ENCODE results near the gene GSG1L.

GSG1L gene

DNA sequence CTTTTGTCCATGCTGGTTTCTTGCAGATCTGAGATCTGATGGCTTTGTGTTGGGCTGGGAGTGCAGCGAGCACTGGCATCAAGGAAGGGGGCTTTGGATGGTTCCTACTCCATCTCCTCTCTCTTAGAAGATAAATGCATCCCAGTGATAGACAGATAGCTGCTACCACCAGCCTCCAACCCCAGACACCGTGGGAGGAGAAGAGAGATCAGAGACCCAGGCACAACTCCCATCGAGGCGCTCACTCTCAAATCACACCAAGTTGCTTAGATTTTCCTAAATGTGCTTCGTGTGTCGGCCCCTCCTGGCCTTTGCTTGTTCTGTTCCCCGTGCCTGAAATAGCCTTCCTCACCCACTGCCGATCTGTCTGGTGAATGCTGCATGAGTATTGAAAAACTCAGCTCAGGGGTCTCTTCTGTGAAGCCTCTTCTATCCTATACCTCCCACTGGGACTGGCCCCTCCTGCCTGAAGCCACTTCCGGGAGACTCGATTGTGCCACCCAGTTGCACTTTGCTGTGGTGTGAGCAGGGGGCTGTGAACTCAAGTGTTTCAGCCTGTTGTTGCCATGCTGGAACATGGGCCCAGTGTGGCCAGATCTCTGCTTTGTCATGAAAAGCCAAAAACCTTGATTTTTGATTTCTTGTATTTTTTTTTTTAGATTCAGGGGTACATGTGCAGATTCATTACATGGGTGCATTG, 242.7 kb downstream of the GSG1L start:
- Histone ChIP-seq H4K91ac (ENCODE audit: low read length) (no peak overlapping the region), H3K18ac (ENCODE audit: low read depth in 1 of 2, low read length in 2 of 2) (no peak overlapping the region), H3K27ac (ENCODE audit: low read length, poor library complexity, severe bottlenecking) (no peak overlapping the region), H3K79me1 (replicated peaks; ENCODE audit: low read length, poor library complexity, severe bottlenecking) (no peaks in the 10 kb centered on the region), H3K27me3 (ENCODE audit: control insufficient read depth in 1 of 2, insufficient read depth in 1 of 2, low read length in 2 of 2) (peaks cover 48 to 87% of the 10 kb centered on the region in 2 experiments), H3K9ac (ENCODE audit: low read length) (no peak overlapping the region), H2BK5ac (ENCODE audit: low read depth, low read length, poor library complexity, severe bottlenecking) (no peak overlapping the region), H3K36me3 (ENCODE audit: control insufficient read depth in 1 of 2, insufficient read depth in 2 of 2, low read depth in 1 of 2, low read length in 2 of 2) (no peaks in the 10 kb centered on the region), H2AFZ (ENCODE audit: low read depth, low read length) (no peak overlapping the region), H3K4me3 (ENCODE audit: insufficient read depth in 1 of 2, low read depth in 1 of 2, low read length in 2 of 2) (no peak overlapping the region), H3K23ac (ENCODE audit: low read length in 2 of 2) (no peak overlapping the region), H3K4ac (ENCODE audit: low read depth in 1 of 2, low read length in 2 of 2) (no peak overlapping the region), H2BK12ac (ENCODE audit: low read length in 2 of 2) (no peak overlapping the region), H3K14ac (ENCODE audit: low read length in 2 of 2) (no peak overlapping the region), H4K8ac (ENCODE audit: low read length) (no peak overlapping the region), H2BK120ac (ENCODE audit: low read depth, low read length) (no peak overlapping the region), H3K9me3 (ENCODE audit: control insufficient read depth, low read length) (no peaks in the 10 kb centered on the region), H3K4me1 (ENCODE audit: control insufficient read depth, insufficient read depth, low read depth, low read length) (no peaks in the 10 kb centered on the region), H2BK15ac (ENCODE audit: low read depth, poor library complexity, severe bottlenecking) (no peak overlapping the region), H3K4me2 (ENCODE audit: low read length, poor library complexity, severe bottlenecking) (no peak overlapping the region), H2AK5ac (ENCODE audit: low read length, severe bottlenecking) (no peak overlapping the region)
- WGBS: 73% methylated on average over 8 of the region's 10 CpGs
- DNase-seq: no peak

DNA sequence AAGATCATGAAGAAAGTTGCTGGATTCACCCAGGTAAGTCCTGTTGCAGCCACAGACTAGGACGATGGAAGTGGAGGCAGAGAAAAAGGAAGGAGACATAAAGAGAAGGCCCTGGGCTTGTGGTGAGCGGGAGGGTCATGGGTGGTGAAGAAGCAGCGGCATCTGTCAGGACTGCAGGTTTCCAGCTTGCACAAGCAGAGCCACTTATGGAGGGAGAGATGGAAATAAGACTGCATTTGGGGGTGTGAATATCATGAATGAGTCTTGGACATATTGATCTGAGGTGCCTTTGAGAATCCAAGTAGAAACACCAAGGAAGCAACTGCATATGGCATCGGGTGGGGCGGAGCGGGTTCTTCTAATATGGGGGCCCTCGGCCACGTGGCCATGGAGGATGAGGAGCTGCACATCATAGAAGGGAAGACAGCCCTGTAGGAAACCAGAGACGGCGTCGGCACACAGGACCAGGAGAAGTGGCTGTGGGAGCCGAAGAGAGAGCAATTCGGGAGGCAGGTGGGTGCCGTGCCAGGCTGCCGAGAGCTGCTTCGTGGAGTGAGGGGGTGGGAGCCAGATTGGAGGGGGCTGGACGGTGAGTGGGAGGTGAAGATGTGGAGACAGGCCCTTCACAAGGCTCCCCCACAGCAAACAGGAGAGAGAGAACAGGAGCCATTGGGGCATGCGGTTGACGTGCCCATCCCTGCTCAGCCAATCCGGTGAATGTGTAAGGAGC, 243.5 kb downstream of the GSG1L start:
- no peak overlapping the region for H2AFZ ChIP-seq (ENCODE audit: low read depth, low read length)
- H2BK5ac ChIP-seq (ENCODE audit: low read depth, low read length, poor library complexity, severe bottlenecking): no peak overlapping the region
- H3K9ac ChIP-seq (ENCODE audit: low read length): no peak overlapping the region
- H2BK12ac ChIP-seq (ENCODE audit: low read length in 2 of 2): no peak overlapping the region
- H3K9me3 ChIP-seq (ENCODE audit: control insufficient read depth, low read length): no peaks in the 10 kb centered on the region
- WGBS: 84% methylated on average over 20 of the region's 20 CpGs
- H3K4me1 ChIP-seq (ENCODE audit: control insufficient read depth, insufficient read depth, low read depth, low read length): no peaks in the 10 kb centered on the region
- no peak for DNase-seq
- H3K79me1 ChIP-seq (replicated peaks; ENCODE audit: low read length, poor library complexity, severe bottlenecking): no peaks in the 10 kb centered on the region
- H2BK15ac ChIP-seq (ENCODE audit: low read depth, poor library complexity, severe bottlenecking): no peak overlapping the region
- no peak overlapping the region for H2AK5ac ChIP-seq (ENCODE audit: low read length, severe bottlenecking)
- H3K23ac ChIP-seq (ENCODE audit: low read length in 2 of 2): no peak overlapping the region
- no peak overlapping the region for H4K8ac ChIP-seq (ENCODE audit: low read length)
- H3K36me3 ChIP-seq (ENCODE audit: control insufficient read depth in 1 of 2, insufficient read depth in 2 of 2, low read depth in 1 of 2, low read length in 2 of 2): no peaks in the 10 kb centered on the region
- no peak overlapping the region for H3K4me2 ChIP-seq (ENCODE audit: low read length, poor library complexity, severe bottlenecking)
- H3K14ac ChIP-seq (ENCODE audit: low read length in 2 of 2): no peak overlapping the region
- no peak overlapping the region for H3K18ac ChIP-seq (ENCODE audit: low read depth in 1 of 2, low read length in 2 of 2)
- no peak overlapping the region for H3K27ac ChIP-seq (ENCODE audit: low read length, poor library complexity, severe bottlenecking)
- no peak overlapping the region for H4K91ac ChIP-seq (ENCODE audit: low read length)
- no peak overlapping the region for H3K4me3 ChIP-seq (ENCODE audit: insufficient read depth in 1 of 2, low read depth in 1 of 2, low read length in 2 of 2)
- no peak overlapping the region for H2BK120ac ChIP-seq (ENCODE audit: low read depth, low read length)
- no peak overlapping the region for H3K4ac ChIP-seq (ENCODE audit: low read depth in 1 of 2, low read length in 2 of 2)
- peaks cover 48 to 87% of the 10 kb centered on the region in 2 experiments for H3K27me3 ChIP-seq (ENCODE audit: control insufficient read depth in 1 of 2, insufficient read depth in 1 of 2, low read length in 2 of 2)

DNA sequence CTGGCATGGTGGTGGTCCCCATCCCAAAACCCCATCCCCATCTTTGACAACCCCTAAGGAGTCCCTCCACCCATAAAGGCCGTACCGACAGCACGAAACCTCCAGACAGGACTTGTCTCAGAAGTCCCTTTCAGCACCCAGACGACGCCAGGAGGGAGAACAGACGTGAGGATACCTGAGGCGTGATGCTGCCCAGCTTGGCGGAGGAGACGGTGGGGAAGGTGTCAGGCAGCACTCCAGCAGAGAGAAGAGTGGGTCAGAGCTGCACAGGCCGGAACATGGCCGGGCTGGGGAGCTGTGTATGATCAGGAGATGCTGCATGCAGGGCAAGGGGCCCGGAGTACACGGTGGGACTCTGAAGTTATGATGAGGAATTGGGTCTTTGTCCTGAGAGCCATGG, 244.2 kb downstream of the GSG1L start:
- H2BK12ac ChIP-seq (ENCODE audit: low read length in 2 of 2): no peak overlapping the region
- no peak overlapping the region for H3K4me2 ChIP-seq (ENCODE audit: low read length, poor library complexity, severe bottlenecking)
- H3K4me1 ChIP-seq (ENCODE audit: control insufficient read depth, insufficient read depth, low read depth, low read length): no peaks in the 10 kb centered on the region
- H2AK5ac ChIP-seq (ENCODE audit: low read length, severe bottlenecking): no peak overlapping the region
- H2AFZ ChIP-seq (ENCODE audit: low read depth, low read length): no peak overlapping the region
- H2BK15ac ChIP-seq (ENCODE audit: low read depth, poor library complexity, severe bottlenecking): no peak overlapping the region
- no peak overlapping the region for H3K27ac ChIP-seq (ENCODE audit: low read length, poor library complexity, severe bottlenecking)
- peak overlapping the region in 1 of 2 experiments; percentile 5 for H3K23ac ChIP-seq (ENCODE audit: low read length in 2 of 2)
- H3K79me1 ChIP-seq (replicated peaks; ENCODE audit: low read length, poor library complexity, severe bottlenecking): no peaks in the 10 kb centered on the region
- peaks cover 48 to 86% of the 10 kb centered on the region in 2 experiments for H3K27me3 ChIP-seq (ENCODE audit: control insufficient read depth in 1 of 2, insufficient read depth in 1 of 2, low read length in 2 of 2)
- no peaks in the 10 kb centered on the region for H3K36me3 ChIP-seq (ENCODE audit: control insufficient read depth in 1 of 2, insufficient read depth in 2 of 2, low read depth in 1 of 2, low read length in 2 of 2)
- no peak overlapping the region for H4K8ac ChIP-seq (ENCODE audit: low read length)
- no peak overlapping the region for H2BK5ac ChIP-seq (ENCODE audit: low read depth, low read length, poor library complexity, severe bottlenecking)
- no peak overlapping the region for H3K9ac ChIP-seq (ENCODE audit: low read length)
- H3K4ac ChIP-seq (ENCODE audit: low read depth in 1 of 2, low read length in 2 of 2): no peak overlapping the region
- H3K4me3 ChIP-seq (ENCODE audit: insufficient read depth in 1 of 2, low read depth in 1 of 2, low read length in 2 of 2): no peak overlapping the region
- no peak overlapping the region for H4K91ac ChIP-seq (ENCODE audit: low read length)
- WGBS: 82% methylated on average over 13 of the region's 13 CpGs
- no peak for DNase-seq
- no peaks in the 10 kb centered on the region for H3K9me3 ChIP-seq (ENCODE audit: control insufficient read depth, low read length)
- H3K18ac ChIP-seq (ENCODE audit: low read depth in 1 of 2, low read length in 2 of 2): no peak overlapping the region
- H3K14ac ChIP-seq (ENCODE audit: low read length in 2 of 2): no peak overlapping the region
- H2BK120ac ChIP-seq (ENCODE audit: low read depth, low read length): no peak overlapping the region

DNA sequence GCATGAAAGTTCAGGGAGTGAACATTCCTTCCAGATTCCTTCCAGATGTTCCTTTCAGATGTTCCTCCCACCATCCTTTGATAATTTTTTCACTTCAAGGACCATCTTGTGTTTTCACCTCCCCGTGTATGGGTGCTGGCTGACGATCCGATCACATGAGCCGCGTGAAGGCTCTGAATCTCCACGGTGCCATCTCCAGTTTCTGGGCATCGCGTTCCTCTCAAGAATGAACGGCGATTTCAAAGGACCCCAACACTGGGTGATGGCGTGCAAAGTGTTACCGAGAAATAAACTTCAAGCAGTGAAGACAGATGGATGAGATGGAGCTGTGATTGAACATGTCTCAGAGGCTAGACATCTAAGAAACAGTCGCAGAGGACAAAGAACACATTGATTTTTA, 245.3 kb downstream of the GSG1L start:
- Histone ChIP-seq H3K4me3 (ENCODE audit: insufficient read depth in 1 of 2, low read depth in 1 of 2, low read length in 2 of 2) (no peak overlapping the region), H3K27me3 (ENCODE audit: control insufficient read depth in 1 of 2, insufficient read depth in 1 of 2, low read length in 2 of 2) (peaks cover 37 to 80% of the 10 kb centered on the region in 2 experiments), H4K8ac (ENCODE audit: low read length) (no peak overlapping the region), H2BK120ac (ENCODE audit: low read depth, low read length) (no peak overlapping the region), H3K4me2 (ENCODE audit: low read length, poor library complexity, severe bottlenecking) (no peak overlapping the region), H3K18ac (ENCODE audit: low read depth in 1 of 2, low read length in 2 of 2) (no peak overlapping the region), H3K27ac (ENCODE audit: low read length, poor library complexity, severe bottlenecking) (no peak overlapping the region), H2AFZ (ENCODE audit: low read depth, low read length) (no peak overlapping the region), H3K79me1 (replicated peaks; ENCODE audit: low read length, poor library complexity, severe bottlenecking) (no peaks in the 10 kb centered on the region), H2BK12ac (ENCODE audit: low read length in 2 of 2) (no peak overlapping the region), H3K14ac (ENCODE audit: low read length in 2 of 2) (no peak overlapping the region), H3K36me3 (ENCODE audit: control insufficient read depth in 1 of 2, insufficient read depth in 2 of 2, low read depth in 1 of 2, low read length in 2 of 2) (no peaks in the 10 kb centered on the region), H2AK5ac (ENCODE audit: low read length, severe bottlenecking) (no peak overlapping the region), H3K9ac (ENCODE audit: low read length) (no peak overlapping the region), H4K91ac (ENCODE audit: low read length) (no peak overlapping the region), H2BK15ac (ENCODE audit: low read depth, poor library complexity, severe bottlenecking) (no peak overlapping the region), H2BK5ac (ENCODE audit: low read depth, low read length, poor library complexity, severe bottlenecking) (no peak overlapping the region), H3K4me1 (ENCODE audit: control insufficient read depth, insufficient read depth, low read depth, low read length) (no peaks in the 10 kb centered on the region), H3K9me3 (ENCODE audit: control insufficient read depth, low read length) (no peaks in the 10 kb centered on the region), H3K4ac (ENCODE audit: low read depth in 1 of 2, low read length in 2 of 2) (no peak overlapping the region), H3K23ac (ENCODE audit: low read length in 2 of 2) (no peak overlapping the region)
- 90% methylated on average over 13 of the region's 13 CpGs for WGBS
- no peak for DNase-seq
